Measurements from ENCODE around the gene ZNF682. TPM values are rescaled to one million over a fixed set of nuclear protein-coding genes. Genes with fewer than 3 reads are reported as not detected.

Gene ZNF682
- total and polyA plus RNA-seq, 2 of the 13 experiments (the other 11 are each of a cell fraction or from before 2014, with no cell fraction given) = 2.0 to 7.2 TPM

DNA sequence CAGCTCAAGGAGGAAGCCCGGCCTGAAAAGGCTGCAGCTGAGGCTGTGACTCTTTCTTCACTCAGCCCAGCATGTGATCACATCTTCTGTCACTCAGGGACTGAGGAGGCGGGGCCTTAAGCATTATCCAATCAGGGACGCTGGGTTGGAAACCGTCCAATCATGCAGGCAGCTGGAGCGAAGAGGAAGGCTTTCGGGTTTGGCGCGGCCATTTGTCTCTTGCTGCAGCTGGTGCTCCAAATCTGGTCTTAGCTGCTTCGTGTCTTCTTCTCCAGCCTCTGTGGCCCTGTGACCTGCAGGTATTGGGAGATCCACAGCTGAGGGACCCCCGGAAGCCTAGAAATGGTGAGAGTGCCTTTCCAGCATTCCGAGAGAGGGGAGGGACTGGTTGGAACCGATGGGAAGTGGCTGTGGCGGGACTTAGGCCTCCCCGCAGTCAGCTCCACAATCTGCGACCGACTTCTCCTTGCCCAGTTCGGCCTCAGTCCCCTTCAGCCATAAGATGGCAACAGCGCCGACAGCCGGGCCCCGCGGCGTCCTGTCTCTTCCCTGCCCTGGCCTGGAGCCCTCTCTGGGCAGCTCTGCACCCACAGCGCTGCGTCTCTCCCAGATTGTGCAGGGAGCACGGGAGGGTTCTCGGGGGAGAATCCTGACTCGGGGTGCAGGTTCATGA lies 38.6 kb upstream of the ZNF682 start, which contains the start of gene ZNF90 (continued):
- TF ChIP-seq HNRNPLL (IDR thresholded peaks at IDR 0.05; ENCODE audit: low read depth, low read length, poor library complexity, severe bottlenecking) = peak; percentile 20
- TF ChIP-seq ZIK1 (CRISPR knock-in tag; IDR thresholded peaks at IDR 0.05; ENCODE audit: borderline replicate concordance, low read depth) = no peak
- TF ChIP-seq ZNF512B (CRISPR knock-in tag; IDR thresholded peaks at IDR 0.05; ENCODE audit: borderline replicate concordance) = no peak
- TF ChIP-seq, protein P1, sequence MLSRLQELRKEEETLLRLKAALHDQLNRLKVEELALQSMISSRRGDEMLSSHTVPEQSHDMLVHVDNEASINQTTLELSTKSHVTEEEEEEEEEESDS (CRISPR knock-in tag; IDR thresholded peaks at IDR 0.05; ENCODE audit: borderline replicate concordance) = no peak
- TF ChIP-seq REPIN1 (CRISPR knock-in tag; IDR thresholded peaks at IDR 0.05; ENCODE audit: borderline replicate concordance, low read depth) = 0 out of 2 replicates have a peak, but pooled peaks have one; percentile 21
- no peak for TF ChIP-seq RCOR2 (CRISPR knock-in tag; IDR thresholded peaks at IDR 0.05)
- no peak for TF ChIP-seq ZMAT3 (CRISPR knock-in tag; conservative IDR thresholded peaks at IDR 0.05)
- no peak for TF ChIP-seq IRX3 (CRISPR knock-in tag; IDR thresholded peaks at IDR 0.05; ENCODE audit: borderline replicate concordance, low read depth)
- no peak for TF ChIP-seq ZNF710 (CRISPR knock-in tag; IDR thresholded peaks at IDR 0.05; ENCODE audit: borderline replicate concordance)
- 0 out of 2 replicates have a peak, but pooled peaks have one; percentile 42 for TF ChIP-seq TFAP4 (IDR thresholded peaks at IDR 0.05; ENCODE audit: borderline replicate concordance, low read depth)
- TF ChIP-seq SNAPC2 (CRISPR knock-in tag; IDR thresholded peaks at IDR 0.05) = no peak
- TF ChIP-seq, protein P2, sequence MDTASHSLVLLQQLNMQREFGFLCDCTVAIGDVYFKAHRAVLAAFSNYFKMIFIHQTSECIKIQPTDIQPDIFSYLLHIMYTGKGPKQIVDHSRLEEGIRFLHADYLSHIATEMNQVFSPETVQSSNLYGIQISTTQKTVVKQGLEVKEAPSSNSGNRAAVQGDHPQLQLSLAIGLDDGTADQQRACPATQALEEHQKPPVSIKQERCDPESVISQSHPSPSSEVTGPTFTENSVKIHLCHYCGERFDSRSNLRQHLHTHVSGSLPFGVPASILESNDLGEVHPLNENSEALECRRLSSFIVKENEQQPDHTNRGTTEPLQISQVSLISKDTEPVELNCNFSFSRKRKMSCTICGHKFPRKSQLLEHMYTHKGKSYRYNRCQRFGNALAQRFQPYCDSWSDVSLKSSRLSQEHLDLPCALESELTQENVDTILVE (CRISPR knock-in tag; IDR thresholded peaks at IDR 0.05) = no peak
- 0 out of 2 replicates have a peak, but pooled peaks have one; percentile 33 for TF ChIP-seq ZNF772 (CRISPR knock-in tag; IDR thresholded peaks at IDR 0.05)
- no peak for TF ChIP-seq ZNF207 (IDR thresholded peaks at IDR 0.05; ENCODE audit: borderline replicate concordance)
- TF ChIP-seq, protein P3, sequence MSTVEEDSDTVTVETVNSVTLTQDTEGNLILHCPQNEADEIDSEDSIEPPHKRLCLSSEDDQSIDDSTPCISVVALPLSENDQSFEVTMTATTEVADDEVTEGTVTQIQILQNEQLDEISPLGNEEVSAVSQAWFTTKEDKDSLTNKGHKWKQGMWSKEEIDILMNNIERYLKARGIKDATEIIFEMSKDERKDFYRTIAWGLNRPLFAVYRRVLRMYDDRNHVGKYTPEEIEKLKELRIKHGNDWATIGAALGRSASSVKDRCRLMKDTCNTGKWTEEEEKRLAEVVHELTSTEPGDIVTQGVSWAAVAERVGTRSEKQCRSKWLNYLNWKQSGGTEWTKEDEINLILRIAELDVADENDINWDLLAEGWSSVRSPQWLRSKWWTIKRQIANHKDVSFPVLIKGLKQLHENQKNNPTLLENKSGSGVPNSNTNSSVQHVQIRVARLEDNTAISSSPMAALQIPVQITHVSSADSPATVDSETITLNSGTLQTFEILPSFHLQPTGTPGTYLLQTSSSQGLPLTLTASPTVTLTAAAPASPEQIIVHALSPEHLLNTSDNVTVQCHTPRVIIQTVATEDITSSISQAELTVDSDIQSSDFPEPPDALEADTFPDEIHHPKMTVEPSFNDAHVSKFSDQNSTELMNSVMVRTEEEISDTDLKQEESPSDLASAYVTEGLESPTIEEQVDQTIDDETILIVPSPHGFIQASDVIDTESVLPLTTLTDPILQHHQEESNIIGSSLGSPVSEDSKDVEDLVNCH (CRISPR knock-in tag; IDR thresholded peaks at IDR 0.05) = no peak
- TF ChIP-seq KDM1A (CRISPR knock-in tag; IDR thresholded peaks at IDR 0.05) = no peak
- TF ChIP-seq ZFP37 (CRISPR knock-in tag; IDR thresholded peaks at IDR 0.05; ENCODE audit: borderline replicate concordance) = no peak
- TF ChIP-seq ZNF460 (CRISPR knock-in tag; IDR thresholded peaks at IDR 0.05; ENCODE audit: borderline replicate concordance) = no peak
- TF ChIP-seq SP1 (IDR thresholded peaks at IDR 0.05) = no peak
- no peak for TF ChIP-seq SP1 (CRISPR knock-in tag; IDR thresholded peaks at IDR 0.05)

Data from HepG2 (cell line).